GM19397 (cell line): ENCODE measurements around the gene NELFE.
"Not testable (repeated sequence)": the region's sequence is repeated elsewhere in the genome, so short reads cannot be mapped to it uniquely, and the experiment has no call there.

Source experiments
- ATAC-seq: cut with Tn5 transposase; IDR thresholded peaks from one replicate; pipeline ENCODE4 v1.9.1; 2021; ENCODE audit warnings: mild to moderate bottlenecking, moderate library complexity; ENCODE audit not compliant: unreplicated experiment

The NELFE gene

DNA sequence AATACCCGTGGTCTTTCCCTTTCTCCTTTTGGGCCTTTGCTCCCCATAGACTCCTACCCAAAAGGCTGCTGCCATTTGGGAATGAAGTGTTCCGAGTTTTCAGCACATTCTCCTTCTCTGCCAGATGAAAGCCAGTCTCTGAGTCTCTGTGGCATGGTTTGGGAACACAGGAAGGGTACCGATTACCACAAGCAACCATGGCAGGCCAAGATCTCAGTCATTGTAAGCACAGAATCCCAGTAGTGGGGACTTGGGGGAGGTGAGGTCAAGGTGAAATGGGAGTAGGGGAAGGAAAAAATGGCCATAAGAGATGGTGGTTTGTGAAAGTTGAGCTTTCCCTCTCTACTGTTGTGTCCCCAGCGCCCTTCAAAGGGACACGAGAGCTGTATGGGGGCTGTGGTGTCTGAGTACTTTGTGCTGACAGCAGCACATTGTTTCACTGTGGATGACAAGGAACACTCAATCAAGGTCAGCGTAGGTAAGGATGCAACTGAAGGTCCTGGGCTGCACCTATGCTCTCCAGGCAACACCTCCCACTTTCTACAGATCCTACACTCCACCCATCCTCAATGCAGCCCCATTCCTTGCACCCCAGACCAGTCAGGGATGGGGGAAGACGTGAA, 8.7 kb downstream of the NELFE start:
- ATAC-seq, result no peak

DNA sequence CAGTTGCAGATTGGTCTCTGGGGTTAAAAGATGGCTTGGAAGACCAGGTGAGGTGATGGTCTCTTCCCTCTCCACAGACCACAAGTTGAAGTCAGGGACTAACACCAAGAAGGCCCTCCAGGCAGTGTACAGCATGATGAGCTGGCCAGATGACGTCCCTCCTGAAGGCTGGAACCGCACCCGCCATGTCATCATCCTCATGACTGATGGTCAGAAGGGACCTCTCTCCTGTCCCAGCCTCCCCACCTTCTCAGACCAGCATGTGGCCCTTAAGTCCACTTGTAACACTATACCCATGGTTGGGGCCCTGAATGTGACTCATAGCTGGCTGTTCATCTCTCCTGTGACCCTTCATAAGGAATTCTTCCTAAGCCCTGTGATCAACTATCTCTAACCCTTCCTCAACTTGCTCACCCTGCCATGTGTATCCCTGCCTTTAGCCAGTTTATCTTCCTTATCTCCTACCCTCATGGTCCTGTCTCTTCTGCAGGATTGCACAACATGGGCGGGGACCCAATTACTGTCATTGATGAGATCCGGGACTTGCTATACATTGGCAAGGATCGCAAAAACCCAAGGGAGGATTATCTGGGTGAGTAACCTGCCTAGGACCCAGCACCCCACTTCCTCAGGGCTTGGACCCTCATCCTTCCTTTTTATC, 9.9 kb downstream of the NELFE start:
- ATAC-seq, result no peak

DNA sequence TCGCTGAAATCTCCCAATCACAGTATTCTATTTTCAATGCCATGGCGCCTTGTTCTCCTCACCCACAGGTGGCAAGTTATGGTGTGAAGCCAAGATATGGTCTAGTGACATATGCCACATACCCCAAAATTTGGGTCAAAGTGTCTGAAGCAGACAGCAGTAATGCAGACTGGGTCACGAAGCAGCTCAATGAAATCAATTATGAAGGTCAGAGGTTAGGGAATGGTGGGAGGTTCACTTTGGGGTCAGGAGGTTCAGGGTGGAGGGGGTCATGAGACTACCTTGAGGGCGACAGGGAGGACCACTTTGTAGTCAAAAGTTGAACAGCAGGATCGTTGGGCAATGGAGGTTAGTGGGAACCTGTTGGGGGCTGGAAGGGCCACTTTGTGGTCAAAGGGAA, 10.5 kb downstream of the NELFE start:
- no peak for ATAC-seq

DNA sequence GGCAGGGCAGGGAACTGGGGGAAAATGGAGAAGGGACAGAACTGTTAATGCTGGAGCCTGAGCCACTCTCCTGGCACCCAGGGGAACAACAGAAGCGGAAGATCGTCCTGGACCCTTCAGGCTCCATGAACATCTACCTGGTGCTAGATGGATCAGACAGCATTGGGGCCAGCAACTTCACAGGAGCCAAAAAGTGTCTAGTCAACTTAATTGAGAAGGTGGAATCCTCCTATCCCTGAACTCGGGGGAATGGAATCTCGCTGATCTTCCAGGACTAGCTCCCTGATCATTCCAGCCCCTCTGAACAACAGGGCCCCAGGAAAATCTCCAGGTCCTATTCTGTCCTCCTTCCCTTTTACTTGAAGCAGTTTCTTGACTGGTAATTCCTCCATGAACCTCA, 10.9 kb downstream of the NELFE start:
- no peak for ATAC-seq

DNA sequence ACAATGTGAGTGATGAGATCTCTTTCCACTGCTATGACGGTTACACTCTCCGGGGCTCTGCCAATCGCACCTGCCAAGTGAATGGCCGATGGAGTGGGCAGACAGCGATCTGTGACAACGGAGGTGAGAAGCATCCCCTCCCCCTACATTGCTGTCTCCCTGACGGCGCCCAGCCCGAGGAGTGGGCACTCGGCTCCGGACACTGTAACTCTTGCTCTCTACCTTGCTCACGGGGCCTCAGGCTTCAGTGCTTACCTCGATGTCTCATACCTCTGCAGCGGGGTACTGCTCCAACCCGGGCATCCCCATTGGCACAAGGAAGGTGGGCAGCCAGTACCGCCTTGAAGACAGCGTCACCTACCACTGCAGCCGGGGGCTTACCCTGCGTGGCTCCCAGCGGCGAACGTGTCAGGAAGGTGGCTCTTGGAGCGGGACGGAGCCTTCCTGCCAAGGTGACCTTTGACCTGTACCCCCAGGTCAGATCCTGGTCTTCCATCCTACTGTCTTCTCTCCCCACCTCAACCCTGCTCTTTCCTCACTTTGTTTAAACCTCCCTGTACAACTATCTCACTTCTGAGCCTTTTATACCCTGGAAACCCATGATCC, 11.6 kb downstream of the NELFE start:
- no peak for ATAC-seq

DNA sequence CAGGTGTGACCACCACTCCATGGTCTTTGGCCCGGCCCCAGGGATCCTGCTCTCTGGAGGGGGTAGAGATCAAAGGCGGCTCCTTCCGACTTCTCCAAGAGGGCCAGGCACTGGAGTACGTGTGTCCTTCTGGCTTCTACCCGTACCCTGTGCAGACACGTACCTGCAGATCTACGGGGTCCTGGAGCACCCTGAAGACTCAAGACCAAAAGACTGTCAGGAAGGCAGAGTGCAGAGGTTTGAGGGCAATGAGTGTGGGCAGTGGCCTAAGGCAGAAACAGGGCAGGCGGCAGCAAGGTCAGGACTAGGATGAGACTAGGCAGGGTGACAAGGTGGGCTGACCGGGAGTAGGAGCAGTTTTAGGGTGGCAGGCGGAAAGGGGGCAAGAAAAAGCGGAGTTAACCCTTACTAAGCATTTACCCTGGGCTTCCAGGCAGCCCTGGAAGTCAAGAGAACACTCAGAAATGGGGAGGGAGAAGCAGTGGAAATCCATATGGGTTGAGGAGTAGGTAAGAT, 12.3 kb downstream of the NELFE start:
- ATAC-seq, result no peak

- ATAC-seq, result no peak
Observed at GRCh38 chr6:31945507-31946369, 13.0 kb downstream of the NELFE start, which contains the start of gene CFB. CFB (plus strand) TSS chr6:31946095; CDS start chr6:31946222, 127 bp downstream.

- no peak for ATAC-seq
Observed at GRCh38 chr6:31945154-31945506, 13.6 kb downstream of the NELFE start.

DNA sequence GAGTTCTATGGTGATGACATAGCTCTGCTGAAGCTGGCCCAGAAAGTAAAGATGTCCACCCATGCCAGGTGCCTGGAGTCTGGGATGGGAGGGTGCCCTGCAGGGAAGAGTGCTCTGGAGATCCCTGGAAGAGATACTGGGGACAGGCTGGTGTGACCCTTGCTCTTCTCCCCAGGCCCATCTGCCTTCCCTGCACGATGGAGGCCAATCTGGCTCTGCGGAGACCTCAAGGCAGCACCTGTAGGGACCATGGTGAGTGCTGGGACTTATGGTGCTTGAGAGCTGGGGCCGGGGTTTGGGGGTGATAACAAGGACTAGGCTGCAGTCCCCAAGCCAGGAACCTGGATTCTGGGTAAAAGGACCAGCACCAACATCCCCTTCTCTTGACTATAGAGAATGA, 15.0 kb downstream of the NELFE start:
- ATAC-seq, result no peak

DNA sequence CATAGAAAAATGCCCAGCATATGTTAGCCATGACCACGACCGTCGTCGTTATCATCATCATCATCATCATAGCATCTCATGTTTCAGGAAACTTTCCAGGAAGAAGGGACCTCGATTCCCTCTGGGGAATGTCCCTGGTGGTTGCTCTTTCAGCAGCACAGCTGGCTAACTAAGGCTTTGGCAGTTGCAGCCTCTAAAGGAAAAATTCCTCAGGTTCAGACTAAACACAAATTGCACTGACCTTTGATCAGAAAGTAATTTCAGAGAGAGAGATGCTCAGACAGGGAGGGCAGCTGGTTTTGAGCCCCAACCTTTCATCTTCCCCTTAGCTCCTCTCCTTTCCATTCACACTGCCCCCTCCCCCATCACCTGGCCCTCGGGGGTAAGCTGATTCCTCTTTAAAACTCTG, 18.5 kb downstream of the NELFE start:
- no peak for ATAC-seq

GRCh38 chr6:31935823-31936222, 22.9 kb downstream of the NELFE start:
- no peak for ATAC-seq

GRCh38 chr6:31935021-31935420, 23.8 kb downstream of the NELFE start:
- no peak for ATAC-seq

GRCh38 chr6:31933537-31933936, 25.2 kb downstream of the NELFE start:
- ATAC-seq, result no peak

- not testable (repeated sequence) for ATAC-seq
Observed at GRCh38 chr6:31932137-31932536, 26.6 kb downstream of the NELFE start.

GRCh38 chr6:31930962-31931361, 27.8 kb downstream of the NELFE start:
- ATAC-seq, result no peak

DNA sequence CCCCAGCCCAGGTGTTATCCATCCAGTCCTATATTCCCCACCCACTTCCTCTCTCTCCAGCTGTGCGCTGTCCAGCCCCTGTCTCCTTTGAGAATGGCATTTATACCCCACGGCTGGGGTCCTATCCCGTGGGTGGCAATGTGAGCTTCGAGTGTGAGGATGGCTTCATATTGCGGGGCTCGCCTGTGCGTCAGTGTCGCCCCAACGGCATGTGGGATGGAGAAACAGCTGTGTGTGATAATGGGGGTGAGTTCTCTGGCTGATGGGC, 30.2 kb downstream of the NELFE start:
- no peak for ATAC-seq

- no peak for ATAC-seq
Observed at GRCh38 chr6:31927863-31928671, 30.7 kb downstream of the NELFE start.

GRCh38 chr6:31927242-31927862, 31.4 kb downstream of the NELFE start, which contains the start of gene C2:
C2 (plus strand) TSS chr6:31927717; CDS start chr6:31927753, 36 bp downstream.
- no peak for ATAC-seq

GRCh38 chr6:31922942-31923341, 35.8 kb downstream of the NELFE start:
- no peak for ATAC-seq

- no peak for ATAC-seq
Observed at GRCh38 chr6:31920811-31921210, 38.0 kb downstream of the NELFE start.
